H1 (cell line): ENCODE results near the gene LGALS4.

ENCODE experiments used
- ATF3 ChIP-seq: IDR thresholded peaks from 2 replicates; pipeline ENCODE4 v1.6.1; 2011; ENCODE audit warnings: low read depth, mild to moderate bottlenecking, low read length; ENCODE audit not compliant: insufficient read depth
- CTCF ChIP-seq, 3 experiments: IDR thresholded peaks; 1 replicate in 2 of 3; 2 replicates in 1 of 3; pipeline versions ENCODE4 v1.5.1 to v1.6.1; 2011; ENCODE audit warnings: low read length in 3 of 3, mild to moderate bottlenecking in 3 of 3, inconsistent platforms in 2 of 3, low read depth in 1 of 3, moderate library complexity in 1 of 3; ENCODE audit not compliant: insufficient read depth in 1 of 3; ENCODE audit errors: control extremely low read depth in 1 of 3
- EP300 ChIP-seq, 2 experiments: IDR thresholded peaks; 1 replicate in 1 of 2; 2 replicates in 1 of 2; pipeline ENCODE4 v1.6.1; 2011 to 2012; ENCODE audit warnings: low read depth in 2 of 2, low read length in 2 of 2, mild to moderate bottlenecking in 2 of 2, borderline replicate concordance in 1 of 2, inconsistent platforms in 1 of 2, moderate library complexity in 1 of 2
- HDAC6 ChIP-seq: IDR thresholded peaks from one replicate; pipeline ENCODE4 v1.7.1; 2012; ENCODE audit warnings: low read depth, mild to moderate bottlenecking, inconsistent platforms, low read length, moderate library complexity
- RNF2 ChIP-seq: fragments of 200-900, 300-1000 bp; sonication (generic); IDR thresholded peaks from 2 replicates; pipeline ENCODE4 v1.7.1; 2016; ENCODE audit warnings: borderline replicate concordance, low read depth, mild to moderate bottlenecking, antibody characterized with exemption, low read length; ENCODE audit not compliant: poor library complexity, severe bottlenecking; ENCODE audit errors: missing control alignments
- TAF1 ChIP-seq: IDR thresholded peaks from 2 replicates; pipeline ENCODE4 v1.6.1; 2011; ENCODE audit warnings: mild to moderate bottlenecking, low read depth, low read length

- TF ChIP-seq TAF1, result no peak
- no peak for TF ChIP-seq RNF2
- TF ChIP-seq EP300 (IDR thresholded peaks at IDR 0.05; ENCODE audit: borderline replicate concordance in 1 of 2, low read depth in 2 of 2, low read length in 2 of 2), result no peak
- no peak for TF ChIP-seq CTCF (IDR thresholded peaks at IDR 0.05; ENCODE audit: control extremely low read depth in 1 of 3, insufficient read depth in 1 of 3, low read depth in 1 of 3, low read length in 3 of 3)
- TF ChIP-seq ATF3, result no peak
- TF ChIP-seq HDAC6, result no peak
These were observed 11.2 kb downstream of the LGALS4 start for GRCh38 chr19:38801359-38802095.
